DND-41 (cell line): ENCODE measurements around the gene TMEM254.

ENCODE experiments used
- EZH2 ChIP-seq: IDR thresholded peaks from 3 replicates; pipeline ENCODE4 v1.6.1; 2012; ENCODE audit warnings: borderline replicate concordance, low read depth, mild to moderate bottlenecking, moderate library complexity, low read length, inconsistent platforms; ENCODE audit not compliant: severe bottlenecking
- TF ChIP-seq, protein P1 (sequence below): IDR thresholded peaks from 2 replicates; pipeline ENCODE4 v1.5.1; 2012; ENCODE audit warnings: borderline replicate concordance, low read length, moderate library complexity, mild to moderate bottlenecking; ENCODE audit not compliant: poor library complexity, severe bottlenecking; ENCODE audit errors: extremely low read depth

GRCh38 chr10:80066809-80067208, 11.7 kb upstream of the TMEM254 start:
- TF ChIP-seq, protein P1, sequence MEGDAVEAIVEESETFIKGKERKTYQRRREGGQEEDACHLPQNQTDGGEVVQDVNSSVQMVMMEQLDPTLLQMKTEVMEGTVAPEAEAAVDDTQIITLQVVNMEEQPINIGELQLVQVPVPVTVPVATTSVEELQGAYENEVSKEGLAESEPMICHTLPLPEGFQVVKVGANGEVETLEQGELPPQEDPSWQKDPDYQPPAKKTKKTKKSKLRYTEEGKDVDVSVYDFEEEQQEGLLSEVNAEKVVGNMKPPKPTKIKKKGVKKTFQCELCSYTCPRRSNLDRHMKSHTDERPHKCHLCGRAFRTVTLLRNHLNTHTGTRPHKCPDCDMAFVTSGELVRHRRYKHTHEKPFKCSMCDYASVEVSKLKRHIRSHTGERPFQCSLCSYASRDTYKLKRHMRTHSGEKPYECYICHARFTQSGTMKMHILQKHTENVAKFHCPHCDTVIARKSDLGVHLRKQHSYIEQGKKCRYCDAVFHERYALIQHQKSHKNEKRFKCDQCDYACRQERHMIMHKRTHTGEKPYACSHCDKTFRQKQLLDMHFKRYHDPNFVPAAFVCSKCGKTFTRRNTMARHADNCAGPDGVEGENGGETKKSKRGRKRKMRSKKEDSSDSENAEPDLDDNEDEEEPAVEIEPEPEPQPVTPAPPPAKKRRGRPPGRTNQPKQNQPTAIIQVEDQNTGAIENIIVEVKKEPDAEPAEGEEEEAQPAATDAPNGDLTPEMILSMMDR, result no peak
- TF ChIP-seq EZH2, result no peak
